HepG2 (cell line): ENCODE measurements around the gene KDM8. TPM values are rescaled to one million over a fixed set of nuclear protein-coding genes. Genes with fewer than 3 reads are reported as not detected.

Source experiments
- ATAC-seq: fragments of 200-7000 bp; cut with Tn5 transposase; 3 replicates; pipeline ENCODE4 v1.9.1; 2020; ENCODE audit warnings: mild to moderate bottlenecking, moderate library complexity
- BruUV-seq: library from RNA; stranded (reverse); fragments of 400-500 nt; replicated peaks from 2 replicates; lab custom pipeline; 2021; lab: Mats Ljungman, UMichigan
- CTCF ChIA-PET: fragments of 300-600 bp; formaldehyde crosslinking; extraction: SDS; loops from one replicate; lab custom pipeline; 2021; ENCODE audit warnings: low total read pairs, inconsistent platforms, low intra/inter-chr PET ratio; lab: Yijun Ruan, JAX
- POLR2A ChIA-PET: fragments of 350-600 bp; sonication (Branson Sonifier 250); formaldehyde crosslinking; loops from one replicate; lab custom pipeline; 2020; ENCODE audit warnings: antibody characterized with exemption, inconsistent platforms; lab: Yijun Ruan, JAX
- DNase-seq: peaks from one replicate; pipeline ENCODE4 v3.0.0-alpha.2; 2015; ENCODE audit warnings: low spot score
- FAIRE-seq: peaks from 3 replicates; lab custom pipeline; 2011; peaks lifted over from hg19 to GRCh38; lab: Jason Lieb, UNC
- H2AFZ ChIP-seq: one replicate; pipeline ENCODE4 v1.6.1; 2011; ENCODE audit warnings: low read length, inconsistent platforms
- H3K27ac ChIP-seq: fragments of 300-600 bp; 3 replicates; pipeline ENCODE4 v1.8.0; 2011; ENCODE audit warnings: mixed run types, mild to moderate bottlenecking, mixed read lengths, low read length, inconsistent platforms; ENCODE audit not compliant: insufficient read depth; ENCODE audit errors: extremely low read length
- H3K27me3 ChIP-seq, 2 experiments: fragments of 200-600 bp in 1 of 2; 2 replicates in 1 of 2; 3 replicates in 1 of 2; pipeline versions ENCODE4 v1.6.0 to v1.8.0; 2011; ENCODE audit warnings: low read length in 2 of 2, mild to moderate bottlenecking in 2 of 2, moderate library complexity in 2 of 2, inconsistent platforms in 1 of 2; ENCODE audit not compliant: insufficient read depth in 2 of 2, control insufficient read depth in 1 of 2
- H3K36me3 ChIP-seq, 2 experiments: fragments of 200-600 bp in 1 of 2; replicated peaks in 1 of 2; 2 replicates in 1 of 2; 3 replicates in 1 of 2; pipeline versions ENCODE4 v1.5.1 to v1.8.0; 2011; ENCODE audit warnings: low read length in 2 of 2, inconsistent platforms in 1 of 2; ENCODE audit not compliant: insufficient read depth in 2 of 2, control insufficient read depth in 1 of 2
- H3K4me1 ChIP-seq: 2 replicates; pipeline ENCODE4 v1.5.1; 2012; ENCODE audit warnings: low read length, inconsistent platforms; ENCODE audit not compliant: insufficient read depth
- H3K4me2 ChIP-seq: 2 replicates; pipeline ENCODE4 v1.6.0; 2011; ENCODE audit warnings: low read depth, low read length, inconsistent platforms
- H3K4me3 ChIP-seq, 3 experiments: fragments of 200-600 bp in 1 of 3; sonication (generic), shearing (Covaris generic) in 1 of 3; replicated peaks in 1 of 3; 2 replicates each; pipeline ENCODE4 v1.5.1; 2011 to 2016; ENCODE audit warnings: low read length in 3 of 3, inconsistent platforms in 2 of 3, low read depth in 2 of 3, mild to moderate bottlenecking in 2 of 3, control low read depth in 1 of 3, mixed read lengths in 1 of 3; ENCODE audit not compliant: insufficient read depth in 1 of 3
- H3K79me2 ChIP-seq: one replicate; pipeline ENCODE4 v1.6.1; 2011; ENCODE audit warnings: low read length, inconsistent platforms; ENCODE audit not compliant: insufficient read depth
- H3K9ac ChIP-seq: 2 replicates; pipeline ENCODE4 v1.6.0; 2011; ENCODE audit warnings: mild to moderate bottlenecking, low read depth, low read length, inconsistent platforms; ENCODE audit not compliant: insufficient read depth
- H3K9me3 ChIP-seq: 2 replicates; pipeline ENCODE4 v1.5.1; 2012; ENCODE audit warnings: mild to moderate bottlenecking, low read length
- H4K20me1 ChIP-seq: 2 replicates; pipeline ENCODE4 v1.6.0; 2011; ENCODE audit warnings: inconsistent platforms, mild to moderate bottlenecking, low read length, moderate library complexity; ENCODE audit not compliant: insufficient read depth
- CTCF ChIP-seq: sonication (generic); formaldehyde crosslinking; IDR thresholded peaks from 2 replicates; pipeline ENCODE4 v1.5.0; 2020; ENCODE audit warnings: mild to moderate bottlenecking, missing genetic modification reagents, moderate library complexity
- FLYWCH1 ChIP-seq: sonication (generic); formaldehyde crosslinking; IDR thresholded peaks from 2 replicates; pipeline ENCODE4 v1.8.1; 2023; ENCODE audit warnings: mild to moderate bottlenecking, missing genetic modification reagents
- GATA4 ChIP-seq: sonication (generic); IDR thresholded peaks from 2 replicates; pipeline ENCODE4 v1.6.1; 2016; ENCODE audit warnings: antibody characterized with exemption, low read depth, borderline replicate concordance
- HNF4A ChIP-seq: sonication (generic); formaldehyde crosslinking; IDR thresholded peaks from 2 replicates; pipeline ENCODE4 v1.4.0; 2020; ENCODE audit warnings: missing genetic modification reagents
- NCOA5 ChIP-seq: sonication (generic); formaldehyde crosslinking; IDR thresholded peaks from 2 replicates; pipeline ENCODE4 v1.4.0; 2020; ENCODE audit warnings: missing genetic modification reagents
- SALL2 ChIP-seq: sonication (generic); formaldehyde crosslinking; IDR thresholded peaks from 2 replicates; pipeline ENCODE4 v1.8.1; 2023; ENCODE audit warnings: mild to moderate bottlenecking, missing genetic modification reagents, inconsistent platforms
- SKIL ChIP-seq: sonication (generic); formaldehyde crosslinking; IDR thresholded peaks from 2 replicates; pipeline ENCODE4 v1.8.0; 2022; ENCODE audit warnings: missing genetic modification reagents, mild to moderate bottlenecking, moderate library complexity, borderline replicate concordance
- STAG1 ChIP-seq: sonication (generic); formaldehyde crosslinking; IDR thresholded peaks from 2 replicates; pipeline ENCODE4 v1.4.0; 2020; ENCODE audit warnings: missing genetic modification reagents
- ZC3H4 ChIP-seq: sonication (generic); formaldehyde crosslinking; IDR thresholded peaks from 2 replicates; pipeline ENCODE4 v1.4.0; 2020; ENCODE audit warnings: missing genetic modification reagents, borderline replicate concordance
- ZEB1 ChIP-seq: IDR thresholded peaks from 2 replicates; pipeline ENCODE4 v1.6.1; 2012; ENCODE audit warnings: mild to moderate bottlenecking, low read depth, inconsistent platforms; ENCODE audit not compliant: insufficient replicate concordance
- ZFP41 ChIP-seq: sonication (generic); formaldehyde crosslinking; IDR thresholded peaks from 2 replicates; pipeline ENCODE4 v1.4.0; 2020; ENCODE audit warnings: mild to moderate bottlenecking, missing genetic modification reagents, borderline replicate concordance
- ZFYVE20 ChIP-seq: sonication (generic); formaldehyde crosslinking; IDR thresholded peaks from 2 replicates; pipeline ENCODE4 v1.8.0; 2023; ENCODE audit warnings: low read depth, mild to moderate bottlenecking, moderate library complexity, missing genetic modification reagents, borderline replicate concordance
- ZMYM4 ChIP-seq: sonication (generic); formaldehyde crosslinking; IDR thresholded peaks from 2 replicates; pipeline ENCODE4 v1.8.1; 2023; ENCODE audit warnings: mild to moderate bottlenecking, missing genetic modification reagents
- ZNF274 ChIP-seq: sonication (generic); formaldehyde crosslinking; IDR thresholded peaks from 2 replicates; pipeline ENCODE4 v1.5.1; 2020; ENCODE audit warnings: mild to moderate bottlenecking, missing genetic modification reagents
- WGBS: methylation state at CpG from one replicate; pipeline ENCODE4 v1.1.6; 2017; ENCODE audit warnings: low lambda C conversion rate; 5-methylcytosine and 5-hydroxymethylcytosine counted together
- in situ Hi-C: cut with HindIII; loops from 2 replicates; pipeline ENCODE4 v1.10.0; 2017; ENCODE audit warnings: low pct_unique_long_range_greater_than_20kb; ENCODE audit not compliant: extremely low pct_ligation_motif_present
- intact Hi-C: fragments of 100-400 bp; cut with micrococcal nuclease; formaldehyde crosslinking; loops from one replicate; pipeline ENCODE4 v1.10.0; 2022; ENCODE audit not compliant: unreplicated experiment
- polyA plus RNA-seq, 8 experiments: library from polyadenylated mRNA; depleted of rRNA in 3 of 8; stranded (reverse) in 7 of 8; unstranded in 1 of 8; fragments of >200 nt; fragmentation: Illumina TruSeq in 4 of 8; extraction: Trizol in 4 of 8; gene quantifications; 2 replicates each; pipeline versions ENCODE4 v1.2.1 to v1.2.3, GENCODE V29; 2011 to 2016; ENCODE audit warnings: low read depth in 4 of 8, missing spikeins in 1 of 8, mixed read lengths in 1 of 8; ENCODE audit not compliant: insufficient read depth in 1 of 8
- total RNA-seq, 5 experiments: library from RNA; depleted of rRNA; stranded (reverse); fragments of >200 nt; fragmentation: Illumina TruSeq; extraction: Trizol; gene quantifications; 2 replicates each; pipeline ENCODE4 v1.2.3, GENCODE V29; 2016; ENCODE audit warnings: low read depth in 1 of 5
- TF ChIP-seq, protein P1 (sequence below): sonication (generic); formaldehyde crosslinking; IDR thresholded peaks from 2 replicates; pipeline ENCODE4 v1.4.0; 2020; ENCODE audit warnings: missing genetic modification reagents, mild to moderate bottlenecking, borderline replicate concordance
- TF ChIP-seq, protein P2 (sequence below): sonication (generic); formaldehyde crosslinking; IDR thresholded peaks from 2 replicates; pipeline ENCODE4 v1.4.0; 2020; ENCODE audit warnings: mild to moderate bottlenecking, missing genetic modification reagents

Gene KDM8
- total and polyA plus RNA-seq, 2 of the 13 experiments (the other 11 are each of a cell fraction or from before 2014, with no cell fraction given): 3.3 to 8.6 TPM

DNA sequence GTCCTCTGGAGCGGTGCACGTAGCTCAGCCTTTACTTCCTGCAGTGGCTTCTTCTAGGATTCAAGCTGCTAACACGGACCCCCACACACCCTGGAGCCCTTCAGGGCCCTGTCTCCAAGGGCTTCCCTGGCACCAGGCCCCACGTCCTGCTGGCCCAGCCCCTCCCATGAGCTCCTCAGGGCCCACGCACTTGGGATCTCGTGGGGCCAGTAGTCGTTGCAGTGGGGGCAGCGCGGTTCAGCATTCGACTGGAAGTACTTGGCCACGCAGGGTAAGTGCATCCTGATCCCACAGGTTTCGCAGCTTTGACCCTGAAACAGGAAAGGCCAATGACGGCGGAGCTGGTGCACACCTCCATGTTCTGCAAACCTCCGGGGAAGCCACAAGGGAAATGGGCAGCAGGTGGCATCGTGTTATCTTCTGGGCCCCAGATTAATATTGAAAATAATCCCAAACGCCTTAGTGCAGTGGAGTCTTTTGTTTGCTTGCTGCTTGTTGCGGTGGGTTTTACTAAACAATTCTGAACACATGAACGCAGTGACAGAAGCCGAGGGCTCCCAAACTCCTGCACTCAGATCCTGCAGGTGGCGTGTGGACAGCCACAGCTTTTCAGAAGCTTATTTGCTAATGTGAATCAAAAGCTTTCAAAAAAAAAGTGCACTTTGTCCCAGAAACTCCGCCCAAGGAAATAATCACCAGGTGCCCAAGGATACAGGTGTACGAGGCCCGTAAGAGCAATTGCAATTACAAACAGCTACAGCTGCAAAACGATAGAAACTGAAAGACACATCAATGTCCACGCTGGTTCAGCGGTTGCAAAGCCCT is 22.4 kb downstream of the KDM8 start:
- H3K36me3 ChIP-seq: peaks cover 11 to 14% of the 10 kb centered on the region in 2 experiments; a peak in 3 of 5 replicates
- FAIRE-seq (peak; percentile 4), ATAC-seq (no peak), DNase-seq (no peak)
- H3K4me1 ChIP-seq: no peaks in the 10 kb centered on the region
- in situ Hi-C loops (no loop called here), intact Hi-C loops (no loop called here)
- H4K20me1 ChIP-seq: no peaks in the 10 kb centered on the region
- H3K4me3 ChIP-seq: no peak overlapping the region
- no peak overlapping the region for H3K27ac ChIP-seq
- POLR2A ChIA-PET: interaction anchor here (0.9 to 1.5 kb wide), 2 partner anchors 22 to 43 kb away, joined by 4 to 10 read pairs; partner anchors contain the start of genes KDM8 and NSMCE1
- no TSS peak for BruUV-seq
- H3K27me3 ChIP-seq: no peaks in the 10 kb centered on the region
- no peak overlapping the region for H3K9ac ChIP-seq
- no peak overlapping the region for H3K4me2 ChIP-seq
- H3K9me3 ChIP-seq: no peaks in the 10 kb centered on the region
- no peaks in the 10 kb centered on the region for H3K79me2 ChIP-seq
- H2AFZ ChIP-seq: no peak overlapping the region
- WGBS: 86% methylated on average over 22 of the region's 27 CpGs
- CTCF ChIA-PET: no interaction called here
- TF ChIP-seq ZEB1: no peak
- TF ChIP-seq, protein P1, sequence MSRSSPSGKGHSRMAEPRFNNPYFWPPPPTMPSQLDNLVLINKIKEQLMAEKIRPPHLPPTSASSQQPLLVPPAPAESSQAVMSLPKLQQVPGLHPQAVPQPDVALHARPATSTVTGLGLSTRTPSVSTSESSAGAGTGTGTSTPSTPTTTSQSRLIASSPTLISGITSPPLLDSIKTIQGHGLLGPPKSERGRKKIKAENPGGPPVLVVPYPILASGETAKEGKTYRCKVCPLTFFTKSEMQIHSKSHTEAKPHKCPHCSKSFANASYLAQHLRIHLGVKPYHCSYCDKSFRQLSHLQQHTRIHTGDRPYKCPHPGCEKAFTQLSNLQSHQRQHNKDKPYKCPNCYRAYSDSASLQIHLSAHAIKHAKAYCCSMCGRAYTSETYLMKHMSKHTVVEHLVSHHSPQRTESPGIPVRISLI (CRISPR knock-in tag): peak; percentile 39; the same call in 1 of the 2 replicates
- no peak for TF ChIP-seq FLYWCH1 (CRISPR knock-in tag)
- TF ChIP-seq ZNF274 (CRISPR knock-in tag): 0 out of 2 replicates have a peak, but pooled peaks have one; percentile 24
- no peak for TF ChIP-seq NCOA5
- no peak for TF ChIP-seq ZMYM4 (CRISPR knock-in tag)
- no peak for TF ChIP-seq SKIL
- TF ChIP-seq SALL2 (CRISPR knock-in tag): no peak
- TF ChIP-seq GATA4: no peak
- TF ChIP-seq STAG1 (CRISPR knock-in tag): peak; percentile 27; the same call in 1 of the 2 replicates
- TF ChIP-seq, protein P2, sequence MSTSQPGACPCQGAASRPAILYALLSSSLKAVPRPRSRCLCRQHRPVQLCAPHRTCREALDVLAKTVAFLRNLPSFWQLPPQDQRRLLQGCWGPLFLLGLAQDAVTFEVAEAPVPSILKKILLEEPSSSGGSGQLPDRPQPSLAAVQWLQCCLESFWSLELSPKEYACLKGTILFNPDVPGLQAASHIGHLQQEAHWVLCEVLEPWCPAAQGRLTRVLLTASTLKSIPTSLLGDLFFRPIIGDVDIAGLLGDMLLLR (CRISPR knock-in tag): no peak
- peak; percentile 6; the same call in 1 of the 2 replicates for TF ChIP-seq CTCF
- TF ChIP-seq ZFYVE20: no peak
- no peak for TF ChIP-seq ZFP41 (CRISPR knock-in tag)
- no peak for TF ChIP-seq HNF4A
- TF ChIP-seq ZC3H4 (CRISPR knock-in tag): no peak
